Neuron (in vitro differentiated cells): ENCODE data around the gene FHOD3.

Source experiments
- H2AFZ ChIP-seq: one replicate; pipeline ENCODE4 v1.6.1; 2013; ENCODE audit warnings: low read depth, mild to moderate bottlenecking, inconsistent platforms, low read length, moderate library complexity
- H3K27me3 ChIP-seq: one replicate; pipeline ENCODE4 v1.6.1; 2013; ENCODE audit warnings: low read length; ENCODE audit not compliant: insufficient read depth
- H3K36me3 ChIP-seq: one replicate; pipeline ENCODE4 v1.6.1; 2013; ENCODE audit warnings: low read length; ENCODE audit not compliant: insufficient read depth
- H3K4me1 ChIP-seq: one replicate; pipeline ENCODE4 v1.6.1; 2013; ENCODE audit warnings: low read length; ENCODE audit not compliant: insufficient read depth
- H3K4me3 ChIP-seq: 2 replicates; pipeline ENCODE4 v1.5.1; 2013; ENCODE audit warnings: mild to moderate bottlenecking, low read length, moderate library complexity
- H3K9me3 ChIP-seq: one replicate; pipeline ENCODE4 v1.6.1; 2013; ENCODE audit warnings: low read length

The FHOD3 gene

DNA sequence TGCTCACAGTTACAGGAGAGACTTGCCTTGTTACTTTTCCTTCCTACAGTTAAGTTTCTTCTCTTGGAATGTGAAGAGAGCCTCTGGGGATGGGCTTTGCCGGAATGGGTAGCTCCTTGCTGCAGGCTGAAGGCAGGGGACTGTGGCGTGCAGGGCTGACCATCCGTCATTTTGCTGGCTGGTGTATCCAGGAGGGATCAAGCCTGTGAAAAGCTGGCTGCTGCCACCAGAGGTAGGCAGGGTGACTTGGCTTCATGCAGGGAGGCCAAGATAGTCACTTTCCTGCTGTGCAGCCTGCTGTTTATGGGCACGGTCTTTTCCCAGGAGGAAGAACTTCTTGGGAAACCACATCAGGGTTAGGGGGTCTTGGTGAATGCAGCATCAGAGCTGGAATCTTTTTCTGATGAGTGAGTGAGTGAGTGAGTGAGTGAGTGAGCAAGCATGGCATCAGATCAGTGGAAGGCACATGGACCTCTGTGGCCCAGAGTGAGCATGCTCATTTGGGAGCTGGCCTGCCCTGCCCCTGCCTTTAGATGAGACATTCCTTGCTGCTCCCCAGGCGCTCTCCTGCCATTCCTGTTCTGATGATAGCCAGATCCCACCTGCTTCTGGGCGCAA, 33.0 kb downstream of the FHOD3 start:
- H3K36me3 ChIP-seq = no peaks in the 10 kb centered on the region
- H3K27me3 ChIP-seq = no peaks in the 10 kb centered on the region
- H3K9me3 ChIP-seq = peaks cover 3% of the 10 kb centered on the region
- H2AFZ ChIP-seq = no peak overlapping the region
- no peak overlapping the region for H3K4me3 ChIP-seq
- peaks cover 11% of the 10 kb centered on the region for H3K4me1 ChIP-seq

DNA sequence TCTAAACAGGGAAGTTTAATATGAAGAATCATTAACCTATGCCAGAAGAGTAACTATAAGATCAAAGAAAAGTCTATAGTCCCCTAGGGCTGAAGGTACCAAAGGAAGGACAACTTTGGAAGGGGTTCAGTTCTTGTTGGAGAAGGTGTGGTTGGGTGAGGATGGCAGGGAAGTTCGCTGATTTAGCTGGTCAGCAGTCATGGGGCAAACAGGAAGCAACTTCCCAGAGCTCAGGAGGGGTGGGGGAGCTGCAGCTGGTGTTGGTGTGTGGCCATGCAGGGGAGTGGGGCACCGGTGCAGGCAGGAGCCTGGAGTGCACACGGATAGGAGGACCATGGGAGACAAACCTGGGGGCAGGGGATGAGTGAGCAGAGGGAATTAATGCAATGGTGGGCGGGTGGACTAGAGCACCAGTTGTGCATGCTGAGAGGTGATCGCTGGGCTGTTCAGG, 34.0 kb downstream of the FHOD3 start:
- no peak overlapping the region for H2AFZ ChIP-seq

DNA sequence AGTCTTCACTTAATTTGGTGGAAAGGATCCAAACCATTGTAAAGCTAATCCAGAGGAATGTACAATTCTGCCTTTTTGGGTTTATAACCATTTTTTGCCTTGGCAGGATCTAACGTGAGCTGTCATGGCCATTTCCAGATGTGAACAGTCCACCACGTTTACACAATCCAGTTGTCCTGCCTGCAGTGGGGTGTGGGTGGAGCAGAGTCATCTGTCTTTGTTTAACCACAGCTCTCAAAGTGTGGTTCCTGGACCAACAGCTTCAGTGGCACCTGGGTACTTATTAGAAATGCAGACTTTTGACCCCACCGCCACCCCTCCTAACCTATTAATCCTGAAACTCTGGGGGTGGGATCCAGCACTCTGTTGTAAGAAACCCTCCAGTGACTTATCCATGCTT, 35.9 kb downstream of the FHOD3 start:
- Histone ChIP-seq H3K9me3 (peaks cover 3% of the 10 kb centered on the region), H2AFZ (no peak overlapping the region), H3K36me3 (no peaks in the 10 kb centered on the region), H3K4me3 (no peak overlapping the region), H3K27me3 (no peaks in the 10 kb centered on the region), H3K4me1 (peaks cover 11% of the 10 kb centered on the region)

More for the DNA sequence above, 34.0 kb downstream of the FHOD3 start:
- Histone ChIP-seq H3K36me3 (no peaks in the 10 kb centered on the region), H3K4me3 (no peak overlapping the region), H3K9me3 (peaks cover 3% of the 10 kb centered on the region), H3K27me3 (no peaks in the 10 kb centered on the region), H3K4me1 (peaks cover 11% of the 10 kb centered on the region)

DNA sequence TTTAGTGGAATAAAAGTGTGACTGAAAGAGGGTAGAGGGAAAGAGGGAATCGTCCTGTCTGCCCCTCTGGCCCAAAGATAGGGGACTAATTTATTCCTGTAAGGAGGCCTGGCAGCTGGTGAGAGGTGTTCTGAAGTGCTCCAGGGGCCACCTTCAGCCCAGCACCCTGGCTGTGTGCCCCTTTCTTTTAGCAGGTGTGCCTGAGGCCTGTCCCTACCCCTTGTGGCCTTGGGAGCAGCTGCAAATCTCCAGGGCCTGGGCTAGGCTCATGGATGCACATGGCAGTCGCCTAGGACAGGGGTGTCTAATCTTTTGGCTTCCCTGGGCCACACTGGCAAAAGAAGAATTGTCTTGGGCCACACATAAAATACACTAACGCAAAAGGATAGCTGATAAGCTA, 37.3 kb downstream of the FHOD3 start:
- Histone ChIP-seq H3K9me3 (peaks cover 6% of the 10 kb centered on the region), H2AFZ (no peak overlapping the region), H3K36me3 (no peaks in the 10 kb centered on the region), H3K27me3 (no peaks in the 10 kb centered on the region), H3K4me3 (no peak overlapping the region), H3K4me1 (peaks cover 11% of the 10 kb centered on the region)

DNA sequence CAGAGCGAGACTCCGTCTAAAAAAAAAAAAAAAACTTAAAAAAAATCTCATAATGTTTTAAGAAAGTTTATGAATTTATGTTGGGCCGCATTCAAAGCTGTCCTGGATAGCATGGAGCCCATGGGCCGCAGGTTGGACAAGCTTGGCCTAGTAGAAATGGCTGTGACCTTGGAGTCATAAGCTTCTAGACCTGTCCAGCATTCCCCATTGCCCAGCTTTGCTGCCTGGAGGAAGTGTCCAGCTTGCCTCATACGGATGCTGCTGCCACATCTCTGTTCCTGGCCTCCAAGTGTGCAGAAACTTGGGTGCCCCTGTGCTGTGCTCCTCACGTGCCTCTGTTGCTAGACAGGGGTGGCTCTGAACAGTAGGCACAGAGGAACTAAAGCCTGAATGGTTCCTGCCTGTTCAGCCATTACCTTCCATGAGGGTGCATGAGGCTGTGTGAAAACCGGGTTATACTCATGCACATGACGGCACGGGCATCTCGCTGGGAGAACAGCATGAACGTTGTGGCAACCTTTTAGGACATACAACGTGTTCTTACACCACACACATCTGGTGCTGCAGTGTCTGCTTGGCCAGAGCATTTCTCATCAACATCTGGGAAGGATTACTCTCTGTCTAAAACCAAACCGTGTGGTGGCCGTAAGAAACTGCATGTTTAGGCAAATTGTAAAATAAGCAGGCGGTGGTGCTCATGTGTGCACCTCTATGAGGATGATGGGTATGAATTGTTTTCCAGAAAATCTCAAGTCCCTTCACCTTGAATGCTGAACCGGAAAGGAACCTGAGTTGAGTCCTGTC, 38.2 kb downstream of the FHOD3 start:
- H2AFZ ChIP-seq = no peak overlapping the region
- H3K27me3 ChIP-seq = no peaks in the 10 kb centered on the region
- H3K9me3 ChIP-seq = peaks cover 2% of the 10 kb centered on the region
- peaks cover 11% of the 10 kb centered on the region for H3K4me1 ChIP-seq
- no peaks in the 10 kb centered on the region for H3K36me3 ChIP-seq
- no peak overlapping the region for H3K4me3 ChIP-seq

DNA sequence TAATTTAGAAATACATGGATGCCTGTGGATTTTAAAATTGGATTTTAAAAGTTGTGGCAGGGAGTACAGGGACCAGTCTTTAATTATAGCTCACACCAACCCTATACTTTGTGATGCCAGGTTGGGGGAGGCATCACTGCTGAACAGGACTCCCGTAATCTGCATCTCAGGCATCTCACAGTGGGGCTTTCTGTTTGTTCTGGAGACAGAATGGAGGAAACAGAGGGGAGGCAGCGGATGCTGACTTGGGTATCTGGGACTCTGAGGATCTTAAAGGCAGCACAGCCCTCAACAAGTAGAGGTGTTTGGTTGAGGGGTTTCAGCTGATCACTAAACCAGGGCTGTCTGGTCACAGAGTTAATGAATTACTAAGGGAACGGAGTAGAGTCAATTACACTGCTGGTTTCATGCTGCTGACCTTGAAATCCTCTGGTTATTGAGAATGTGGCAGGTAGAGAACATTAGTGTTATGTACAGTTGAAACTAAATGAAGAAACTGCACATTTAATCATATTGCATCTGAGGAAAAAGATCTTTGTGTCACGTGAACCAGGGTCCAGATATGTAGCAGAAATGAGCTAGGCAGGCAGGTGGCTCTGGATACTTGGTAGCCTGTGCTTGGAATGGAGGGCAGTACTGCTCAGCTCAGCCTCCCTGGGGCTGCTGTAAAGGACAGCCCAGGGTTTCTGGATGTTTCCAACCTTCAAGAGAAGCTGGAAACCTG, 40.3 kb downstream of the FHOD3 start:
- Histone ChIP-seq H3K4me3 (no peak overlapping the region), H3K36me3 (no peaks in the 10 kb centered on the region), H3K9me3 (peaks cover 6% of the 10 kb centered on the region), H3K27me3 (no peaks in the 10 kb centered on the region), H2AFZ (no peak overlapping the region), H3K4me1 (peaks cover 11% of the 10 kb centered on the region)

DNA sequence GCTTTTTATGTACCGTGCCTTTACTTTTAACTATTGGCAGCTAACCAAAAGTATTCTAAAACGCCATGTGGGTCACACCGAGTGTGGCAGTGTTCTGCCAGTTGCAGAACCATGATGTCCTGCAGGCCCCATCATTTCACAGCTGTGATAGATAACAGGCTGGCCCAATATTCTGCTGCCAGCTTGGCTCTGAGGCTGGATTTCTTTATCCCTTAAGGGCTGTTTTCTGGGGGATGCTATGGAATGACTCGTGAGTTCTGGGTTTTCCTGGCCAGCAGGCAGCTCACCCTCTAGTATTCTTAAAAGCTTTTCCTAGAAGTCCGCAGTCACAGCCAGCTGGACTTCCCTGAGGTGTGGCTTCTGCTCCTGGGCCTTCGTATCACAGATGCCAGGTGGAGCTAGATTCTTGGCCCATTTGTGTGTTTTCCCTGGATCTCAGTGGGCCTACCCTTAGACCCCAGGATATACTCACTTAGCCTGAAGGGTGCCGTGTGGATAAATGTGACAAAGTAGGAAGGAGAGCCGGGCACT, 41.0 kb downstream of the FHOD3 start:
- no peak overlapping the region for H2AFZ ChIP-seq
- H3K9me3 ChIP-seq = peaks cover 6% of the 10 kb centered on the region
- H3K4me3 ChIP-seq = no peak overlapping the region
- no peaks in the 10 kb centered on the region for H3K36me3 ChIP-seq
- peaks cover 11% of the 10 kb centered on the region for H3K4me1 ChIP-seq
- no peaks in the 10 kb centered on the region for H3K27me3 ChIP-seq

DNA sequence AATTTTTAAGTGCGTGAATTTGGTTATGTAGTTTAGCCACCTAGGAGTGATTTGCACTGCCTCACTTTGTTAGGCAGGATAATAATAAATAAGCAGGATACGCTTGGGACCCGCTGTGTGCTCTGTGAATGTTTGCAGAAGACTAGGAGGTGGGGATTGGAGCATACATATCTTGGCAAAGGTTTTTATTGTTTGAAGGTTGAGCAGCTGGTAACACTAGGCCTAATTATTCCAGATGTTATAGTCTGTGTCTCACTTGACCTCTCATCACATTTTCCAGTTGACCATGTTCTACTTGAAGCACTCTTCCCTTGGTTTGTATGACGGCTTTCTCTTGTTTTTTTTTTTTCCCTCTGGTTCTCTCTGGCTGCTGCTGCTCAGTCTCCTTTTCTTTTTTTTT, 42.7 kb downstream of the FHOD3 start:
- Histone ChIP-seq H3K36me3 (no peaks in the 10 kb centered on the region), H3K4me1 (no peaks in the 10 kb centered on the region), H3K9me3 (peaks cover 6% of the 10 kb centered on the region), H2AFZ (no peak overlapping the region), H3K27me3 (no peaks in the 10 kb centered on the region), H3K4me3 (no peak overlapping the region)

DNA sequence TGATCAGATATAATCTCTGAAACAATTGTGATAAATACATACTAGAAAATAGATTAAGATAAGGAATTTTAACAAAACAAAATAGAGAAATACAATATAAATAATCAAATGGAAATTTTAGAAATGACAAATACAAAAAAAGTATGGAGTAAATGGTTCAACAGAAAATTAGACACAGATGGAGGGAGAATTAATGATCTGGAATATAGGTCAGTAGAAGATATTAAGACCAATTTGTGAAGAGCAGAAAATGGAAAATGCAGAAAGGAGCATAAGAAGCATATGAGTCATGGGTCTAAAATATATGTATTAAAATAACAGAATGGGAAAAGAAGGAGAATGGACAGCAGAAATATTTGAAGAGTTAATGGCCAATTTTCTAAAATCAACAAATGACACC, 44.4 kb downstream of the FHOD3 start:
- Histone ChIP-seq H2AFZ (no peak overlapping the region), H3K4me3 (no peak overlapping the region), H3K27me3 (no peaks in the 10 kb centered on the region), H3K9me3 (peaks cover 11% of the 10 kb centered on the region), H3K4me1 (no peaks in the 10 kb centered on the region), H3K36me3 (no peaks in the 10 kb centered on the region)

DNA sequence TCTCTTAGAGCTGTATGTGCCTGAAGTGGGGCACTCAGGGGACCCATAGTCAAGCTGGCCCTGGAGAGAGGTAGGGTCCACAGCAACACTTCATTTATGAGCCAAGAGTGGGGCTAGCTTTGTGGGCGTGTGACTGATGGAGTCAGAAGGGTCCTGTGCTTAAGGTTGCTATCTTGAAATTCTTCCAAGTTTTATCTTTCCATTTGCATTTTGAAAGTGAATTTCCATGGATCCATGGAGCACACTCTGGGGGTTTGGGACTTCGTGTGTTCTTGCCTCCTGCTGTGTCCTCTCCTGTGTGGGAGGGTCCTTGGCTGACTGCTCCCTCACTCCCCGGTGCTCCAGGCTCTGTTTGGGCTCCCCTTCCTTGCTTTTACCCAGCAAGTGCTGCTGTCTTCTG, 50.8 kb downstream of the FHOD3 start:
- H2AFZ ChIP-seq = no peak overlapping the region
- H3K36me3 ChIP-seq = no peaks in the 10 kb centered on the region
- peaks cover 4% of the 10 kb centered on the region for H3K9me3 ChIP-seq
- H3K4me3 ChIP-seq = no peak overlapping the region
- H3K4me1 ChIP-seq = no peaks in the 10 kb centered on the region
- no peaks in the 10 kb centered on the region for H3K27me3 ChIP-seq

DNA sequence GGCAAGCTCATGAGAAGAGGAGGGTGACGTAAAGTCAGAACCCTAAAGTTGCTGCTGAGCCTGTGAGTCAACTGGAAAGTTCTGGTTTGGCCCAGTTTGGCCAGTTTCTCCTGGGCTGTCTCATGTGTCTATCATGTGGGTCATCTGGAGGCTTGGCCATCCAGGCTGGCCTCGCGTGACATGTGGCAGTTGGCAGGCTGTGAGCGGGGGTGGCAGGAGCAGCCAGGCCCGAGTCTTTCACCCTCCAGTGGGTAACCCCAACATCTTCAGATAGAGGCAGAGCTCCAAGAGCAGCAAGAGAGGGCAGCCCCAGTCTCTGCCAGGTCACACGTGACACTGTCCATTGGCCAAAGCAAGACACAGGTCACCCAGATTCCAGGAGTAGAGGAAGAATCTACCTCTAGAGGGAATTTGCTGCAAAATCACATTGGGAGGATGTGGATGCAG, 51.5 kb downstream of the FHOD3 start:
- Histone ChIP-seq H2AFZ (no peak overlapping the region), H3K36me3 (no peaks in the 10 kb centered on the region), H3K4me3 (no peak overlapping the region), H3K9me3 (peaks cover 7% of the 10 kb centered on the region), H3K4me1 (no peaks in the 10 kb centered on the region), H3K27me3 (no peaks in the 10 kb centered on the region)

DNA sequence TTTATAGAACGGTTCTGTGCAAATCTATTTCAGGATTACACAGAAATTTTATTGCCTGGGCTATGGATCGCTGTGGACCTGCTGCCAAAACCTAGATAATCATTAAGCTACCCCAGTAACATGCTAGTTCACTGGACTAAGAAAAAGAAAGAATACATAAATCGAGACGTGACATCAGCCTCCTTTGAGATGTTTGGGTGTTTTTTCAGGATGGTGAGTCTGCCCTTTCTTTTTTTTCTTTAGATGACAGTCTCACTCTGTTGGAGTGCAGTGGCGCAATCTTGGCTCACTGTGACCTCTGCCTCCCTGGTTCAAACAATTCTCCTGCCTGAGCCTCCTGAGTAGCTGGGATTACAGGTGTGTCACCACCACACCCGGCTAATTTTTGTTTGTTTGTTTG, 52.0 kb downstream of the FHOD3 start:
- no peaks in the 10 kb centered on the region for H3K27me3 ChIP-seq
- H3K9me3 ChIP-seq = peaks cover 8% of the 10 kb centered on the region
- no peak overlapping the region for H2AFZ ChIP-seq
- H3K36me3 ChIP-seq = no peaks in the 10 kb centered on the region
- H3K4me1 ChIP-seq = no peaks in the 10 kb centered on the region
- no peak overlapping the region for H3K4me3 ChIP-seq

DNA sequence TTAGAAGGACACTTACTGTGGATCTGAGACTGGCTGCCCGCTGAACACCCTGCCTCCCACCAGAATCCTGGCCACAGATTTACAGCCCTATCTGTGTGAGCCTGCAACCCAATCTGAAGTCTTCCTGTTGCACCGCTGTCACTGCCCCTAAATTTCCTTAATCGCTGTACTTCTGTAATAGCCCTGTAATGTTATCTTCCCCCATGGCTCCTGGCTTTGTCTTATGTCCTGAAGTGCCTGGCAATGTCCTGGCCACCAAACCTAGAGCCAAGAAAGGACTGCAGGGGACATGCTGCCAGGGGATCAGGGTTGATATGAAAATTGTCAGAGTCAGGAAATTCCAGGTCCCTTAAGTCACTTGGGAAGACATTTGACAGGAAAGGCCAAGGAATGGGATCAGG, 52.7 kb downstream of the FHOD3 start:
- Histone ChIP-seq H3K27me3 (no peaks in the 10 kb centered on the region), H3K36me3 (peaks cover 3% of the 10 kb centered on the region), H2AFZ (no peak overlapping the region), H3K4me3 (no peak overlapping the region), H3K9me3 (peaks cover 8% of the 10 kb centered on the region), H3K4me1 (no peaks in the 10 kb centered on the region)
